ENCODE measurements around the gene DCLRE1C.

DNA sequence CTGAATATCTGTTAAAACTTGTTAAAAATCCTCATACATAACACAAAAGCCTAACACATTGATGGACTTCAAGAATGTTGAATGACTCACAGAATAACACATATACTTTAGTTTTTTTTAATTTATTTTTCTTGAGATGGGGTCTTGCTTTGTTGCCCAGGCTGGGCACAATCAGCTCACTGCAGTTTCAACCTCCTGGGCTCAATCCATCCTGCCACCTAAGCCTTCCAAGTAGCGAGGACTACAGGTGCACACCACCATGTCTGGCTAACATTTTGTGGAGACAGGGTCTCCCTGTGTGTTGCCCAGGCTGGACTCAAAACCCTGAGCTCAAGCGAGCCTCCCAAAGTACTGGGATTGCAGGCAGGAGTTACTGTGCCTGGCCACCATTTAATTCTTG lies 47.1 kb downstream of the DCLRE1C start:
- TF ChIP-seq POLR2AphosphoS5 (IDR thresholded peaks at IDR 0.05; ENCODE audit: borderline replicate concordance, low read depth, low read length) (no peak), FOXP2 (optimal IDR thresholded peaks at IDR 0.05; ENCODE audit: control extremely low read depth, extremely low read length, insufficient read depth) (no peak), EZH2 (IDR thresholded peaks at IDR 0.05) (no peak)

Measured in SK-N-MC (cell line).